ENCODE results near the gene LOXL1. TPM values are rescaled to one million over a fixed set of nuclear protein-coding genes. Genes with fewer than 3 reads are reported as not detected.

LOXL1 gene
- total RNA-seq, 1 experiment from 2014 or later, result 117 TPM

- intact Hi-C loops (cut with micrococcal nuclease; ENCODE audit: unreplicated experiment), result no loop called here
- H3K9me3 ChIP-seq (ENCODE audit: low read depth, low read length, poor library complexity, severe bottlenecking), result no peaks in the 10 kb centered on the region
- TF ChIP-seq CTCF (conservative IDR thresholded peaks at IDR 0.05; ENCODE audit: low read depth, low read length) (no peak), EZH2 (IDR thresholded peaks at IDR 0.05; ENCODE audit: borderline replicate concordance, low read depth, low read length, poor library complexity, severe bottlenecking) (no peak)
- CTCF ChIA-PET, result no interaction called here
- H3K36me3 ChIP-seq (ENCODE audit: insufficient read depth, low read length, poor library complexity, severe bottlenecking), result peaks cover 18% of the 10 kb centered on the region
- no TSS peak for BruUV-seq (replicated peaks)
- H3K4me3 ChIP-seq (ENCODE audit: low read depth, low read length, poor library complexity, severe bottlenecking), result no peak overlapping the region
- POLR2A ChIA-PET (ENCODE audit: low non-redundant PET), result no interaction called here
- DNase-seq (ENCODE audit: low spot score), result no peak
- H3K27me3 ChIP-seq (replicated peaks; ENCODE audit: insufficient read depth, low read depth, low read length, poor library complexity), result no peaks in the 10 kb centered on the region
- H3K4me1 ChIP-seq (ENCODE audit: insufficient read depth, low read length, poor library complexity, severe bottlenecking), result peaks cover 23% of the 10 kb centered on the region
- no peak overlapping the region for H3K27ac ChIP-seq (ENCODE audit: low read depth, low read length, poor library complexity, severe bottlenecking)
Measured at GRCh38 chr15:73947651-73948050, 21.4 kb downstream of the LOXL1 start.

GRCh38 chr15:73948396-73948795 is 22.1 kb downstream of the LOXL1 start:
- Histone ChIP-seq H3K27ac (ENCODE audit: low read depth, low read length, poor library complexity, severe bottlenecking) (no peak overlapping the region), H3K9me3 (ENCODE audit: low read depth, low read length, poor library complexity, severe bottlenecking) (no peaks in the 10 kb centered on the region), H3K4me3 (ENCODE audit: low read depth, low read length, poor library complexity, severe bottlenecking) (no peak overlapping the region), H3K4me1 (ENCODE audit: insufficient read depth, low read length, poor library complexity, severe bottlenecking) (peaks cover 23% of the 10 kb centered on the region), H3K27me3 (replicated peaks; ENCODE audit: insufficient read depth, low read depth, low read length, poor library complexity) (no peaks in the 10 kb centered on the region), H3K36me3 (ENCODE audit: insufficient read depth, low read length, poor library complexity, severe bottlenecking) (peaks cover 23% of the 10 kb centered on the region)
- ChIA-PET CTCF (no interaction called here), POLR2A (ENCODE audit: low non-redundant PET) (no interaction called here)
- intact Hi-C loops (cut with micrococcal nuclease; ENCODE audit: unreplicated experiment), result no loop called here
- no peak for DNase-seq (ENCODE audit: low spot score)
- BruUV-seq (replicated peaks), result no TSS peak
- TF ChIP-seq EZH2 (IDR thresholded peaks at IDR 0.05; ENCODE audit: borderline replicate concordance, low read depth, low read length, poor library complexity, severe bottlenecking) (no peak), CTCF (conservative IDR thresholded peaks at IDR 0.05; ENCODE audit: low read depth, low read length) (no peak)

- CTCF ChIA-PET, result no interaction called here
- H3K27ac ChIP-seq (ENCODE audit: low read depth, low read length, poor library complexity, severe bottlenecking), result no peak overlapping the region
- POLR2A ChIA-PET (ENCODE audit: low non-redundant PET), result no interaction called here
- no peaks in the 10 kb centered on the region for H3K27me3 ChIP-seq (replicated peaks; ENCODE audit: insufficient read depth, low read depth, low read length, poor library complexity)
- H3K4me1 ChIP-seq (ENCODE audit: insufficient read depth, low read length, poor library complexity, severe bottlenecking), result peaks cover 23% of the 10 kb centered on the region
- no peak overlapping the region for H3K4me3 ChIP-seq (ENCODE audit: low read depth, low read length, poor library complexity, severe bottlenecking)
- peaks cover 23% of the 10 kb centered on the region for H3K36me3 ChIP-seq (ENCODE audit: insufficient read depth, low read length, poor library complexity, severe bottlenecking)
- BruUV-seq (replicated peaks), result no TSS peak
- no peak for TF ChIP-seq CTCF (conservative IDR thresholded peaks at IDR 0.05; ENCODE audit: low read depth, low read length)
- no peak for TF ChIP-seq EZH2 (IDR thresholded peaks at IDR 0.05; ENCODE audit: borderline replicate concordance, low read depth, low read length, poor library complexity, severe bottlenecking)
- DNase-seq (ENCODE audit: low spot score), result no peak
- intact Hi-C loops (cut with micrococcal nuclease; ENCODE audit: unreplicated experiment), result no loop called here
- H3K9me3 ChIP-seq (ENCODE audit: low read depth, low read length, poor library complexity, severe bottlenecking), result no peaks in the 10 kb centered on the region
Measured at GRCh38 chr15:73948982-73949381, 22.7 kb downstream of the LOXL1 start.

Measured in A673 (cell line).